Keratinocyte (primary cell): Measurements from ENCODE around the gene TRIM39. TPM values are rescaled to one million over a fixed set of nuclear protein-coding genes. Genes with fewer than 3 reads are reported as not detected.
A peak's percentile ranks its signal among the peaks of the same experiment; 100 is the strongest.

Experiments
- DNase-seq: peaks from one replicate; pipeline ENCODE4 v3.0.0-alpha.2; 2011; ENCODE audit warnings: low read depth, missing footprints, low spot score
- FAIRE-seq: peaks from 2 replicates; lab custom pipeline; 2011; peaks lifted over from hg19 to GRCh38; lab: Jason Lieb, UNC
- H2AFZ ChIP-seq: 2 replicates; pipeline ENCODE4 v1.6.0; 2012; ENCODE audit warnings: low read length, control low read depth, inconsistent platforms; ENCODE audit not compliant: control insufficient read depth
- H3K27ac ChIP-seq: 2 replicates; pipeline ENCODE4 v1.5.1; 2011; ENCODE audit warnings: low read length; ENCODE audit not compliant: control insufficient read depth, insufficient read depth
- H3K27me3 ChIP-seq: 3 replicates; pipeline ENCODE4 v1.6.0; 2011; ENCODE audit warnings: low read length; ENCODE audit not compliant: control insufficient read depth, insufficient read depth; ENCODE audit errors: extremely low read depth
- H3K36me3 ChIP-seq, 2 experiments: 2 replicates in 1 of 2; 3 replicates in 1 of 2; pipeline ENCODE4 v1.5.1; 2011; ENCODE audit warnings: low read length in 2 of 2, mild to moderate bottlenecking in 1 of 2; ENCODE audit not compliant: control insufficient read depth in 2 of 2, insufficient read depth in 2 of 2; ENCODE audit errors: extremely low read depth in 1 of 2
- H3K4me1 ChIP-seq: 3 replicates; pipeline ENCODE4 v1.5.1; 2011; ENCODE audit warnings: low read length; ENCODE audit not compliant: control insufficient read depth, insufficient read depth; ENCODE audit errors: extremely low read depth
- H3K4me2 ChIP-seq: 3 replicates; pipeline ENCODE4 v1.6.0; 2011; ENCODE audit warnings: low read depth, low read length; ENCODE audit not compliant: control insufficient read depth, insufficient read depth; ENCODE audit errors: extremely low read depth
- H3K4me3 ChIP-seq, 3 experiments: fragments of 200-600 bp in 1 of 3; sonication (generic) in 1 of 3; 2 replicates in 2 of 3; 3 replicates in 1 of 3; pipeline ENCODE4 v1.5.1; 2011 to 2016; ENCODE audit warnings: low read length in 3 of 3, mild to moderate bottlenecking in 3 of 3, control low read depth in 2 of 3, inconsistent platforms in 1 of 3, low read depth in 1 of 3, mixed read lengths in 1 of 3, mixed run types in 1 of 3, moderate library complexity in 1 of 3; ENCODE audit not compliant: control insufficient read depth in 2 of 3, insufficient read depth in 2 of 3; ENCODE audit errors: extremely low read depth in 1 of 3
- H3K79me2 ChIP-seq: 2 replicates; pipeline ENCODE4 v1.6.0; 2012; ENCODE audit warnings: low read length; ENCODE audit not compliant: control insufficient read depth, insufficient read depth
- H3K9ac ChIP-seq: 3 replicates; pipeline ENCODE4 v1.6.0; 2011; ENCODE audit warnings: low read length; ENCODE audit not compliant: control insufficient read depth, insufficient read depth; ENCODE audit errors: extremely low read depth
- H3K9me1 ChIP-seq: 3 replicates; pipeline ENCODE4 v1.6.0; 2011; ENCODE audit warnings: low read length; ENCODE audit not compliant: control insufficient read depth, insufficient read depth; ENCODE audit errors: extremely low read depth
- H3K9me3 ChIP-seq: 2 replicates; pipeline ENCODE4 v1.5.1; 2012; ENCODE audit warnings: low read depth, low read length; ENCODE audit not compliant: control insufficient read depth
- H4K20me1 ChIP-seq: 3 replicates; pipeline ENCODE4 v1.6.0; 2011; ENCODE audit warnings: low read length; ENCODE audit not compliant: control insufficient read depth, insufficient read depth; ENCODE audit errors: extremely low read depth
- EZH2 ChIP-seq: IDR thresholded peaks from one replicate; pipeline ENCODE4 v1.6.1; 2012; ENCODE audit warnings: inconsistent platforms, mild to moderate bottlenecking, low read length, moderate library complexity
- dilution Hi-C: fragments of 300-500 bp; cut with MboI; formaldehyde crosslinking; loops from one replicate; pipeline ENCODE4 v1.7.0; 2020; ENCODE audit warnings: low sequenced_read_pairs; ENCODE audit not compliant: extremely low pct_ligation_motif_present
- polyA plus RNA-seq, 5 experiments: library from polyadenylated mRNA; depleted of rRNA in 3 of 5; stranded (reverse) in 3 of 5; stranded (forward) in 1 of 5; unstranded in 1 of 5; fragments of >200 nt; gene quantifications; 1 replicate in 1 of 5; 2 replicates in 3 of 5; 3 replicates in 1 of 5; pipeline versions ENCODE4 v1.2.1 to v1.2.3, GENCODE V29; 2011 to 2012; ENCODE audit warnings: missing spikeins in 2 of 5, low read depth in 1 of 5, low replicate concordance in 1 of 5
- TF ChIP-seq, protein P1 (sequence below), 3 experiments: IDR thresholded peaks in 1 of 3; conservative IDR thresholded peaks in 1 of 3; optimal IDR thresholded peaks in 1 of 3; 2 replicates in 2 of 3; 3 replicates in 1 of 3; pipeline versions ENCODE3 to v1.5.1; 2011; ENCODE audit warnings: low read length in 3 of 3, mild to moderate bottlenecking in 3 of 3, moderate library complexity in 2 of 3, control low read depth in 1 of 3, inconsistent platforms in 1 of 3; ENCODE audit not compliant: insufficient read depth in 2 of 3; ENCODE audit errors: extremely low read depth in 1 of 3

TRIM39 gene
- polyA plus RNA-seq, 1 donor (not counting 4 experiments of a cell fraction or from before 2014, with no cell fraction given) = 7.9 TPM

DNA sequence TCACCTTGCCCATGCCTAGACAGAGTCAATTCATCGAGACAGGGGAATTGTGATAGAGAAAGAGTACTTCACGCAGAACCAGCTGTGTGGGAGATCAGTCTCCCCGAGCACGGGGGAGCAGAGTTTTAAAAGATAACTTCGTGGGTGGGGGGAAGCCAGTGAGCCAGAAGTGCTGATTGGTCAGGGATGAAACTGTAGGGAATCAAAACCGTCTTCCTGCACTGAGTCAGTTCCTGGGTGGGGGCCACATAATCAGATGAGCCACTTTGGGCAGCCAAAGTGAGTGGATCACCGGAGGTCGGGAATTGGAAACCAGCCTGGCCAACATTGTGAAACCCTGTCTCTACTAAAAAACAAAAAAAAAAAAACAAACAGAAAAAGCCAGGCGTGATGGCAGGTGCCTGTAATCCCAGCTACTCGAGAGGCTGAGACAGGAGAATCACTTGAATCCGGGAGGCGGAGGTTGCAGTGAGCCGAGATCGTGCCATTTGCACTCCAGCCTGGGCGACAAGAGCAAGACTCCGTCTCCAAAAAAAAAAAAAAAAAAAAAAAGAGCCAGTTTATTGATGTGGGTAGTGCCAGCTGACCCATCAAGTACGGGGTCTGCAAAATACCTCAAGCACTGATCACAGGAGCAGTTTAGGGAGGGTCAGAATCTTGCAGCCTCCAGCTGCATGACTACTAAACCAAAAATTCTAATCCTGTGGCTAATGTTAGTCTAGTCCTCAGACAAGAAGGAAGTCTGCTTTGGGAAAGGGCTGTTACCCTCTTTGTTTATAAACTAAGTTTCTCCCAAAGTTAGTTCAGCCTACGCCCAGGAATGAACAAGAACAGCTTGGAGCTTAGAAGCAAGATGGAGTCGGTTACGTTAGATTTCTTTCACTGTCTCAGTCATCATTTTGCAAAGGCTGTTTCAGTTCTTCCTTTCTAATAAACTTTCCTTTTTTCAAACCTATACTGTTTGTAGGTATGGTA, 3.9 kb upstream of the TRIM39 start:
- no peak for FAIRE-seq
- Histone ChIP-seq H3K4me1 (peaks cover 37% of the 10 kb centered on the region), H3K9ac (no peak overlapping the region), H3K4me3 (no peak overlapping the region), H2AFZ (no peak overlapping the region), H3K9me3 (no peaks in the 10 kb centered on the region), H3K79me2 (peaks cover 76% of the 10 kb centered on the region), H3K4me2 (no peak overlapping the region), H3K36me3 (peaks cover 0 to 4% of the 10 kb centered on the region in 2 experiments), H3K27ac (peak overlapping the region; percentile 80), H3K27me3 (no peaks in the 10 kb centered on the region), H4K20me1 (peaks cover 2% of the 10 kb centered on the region), H3K9me1 (no peaks in the 10 kb centered on the region)
- no peak for DNase-seq
- dilution Hi-C loops = no loop called here
- no peak for TF ChIP-seq EZH2
- TF ChIP-seq, protein P1, sequence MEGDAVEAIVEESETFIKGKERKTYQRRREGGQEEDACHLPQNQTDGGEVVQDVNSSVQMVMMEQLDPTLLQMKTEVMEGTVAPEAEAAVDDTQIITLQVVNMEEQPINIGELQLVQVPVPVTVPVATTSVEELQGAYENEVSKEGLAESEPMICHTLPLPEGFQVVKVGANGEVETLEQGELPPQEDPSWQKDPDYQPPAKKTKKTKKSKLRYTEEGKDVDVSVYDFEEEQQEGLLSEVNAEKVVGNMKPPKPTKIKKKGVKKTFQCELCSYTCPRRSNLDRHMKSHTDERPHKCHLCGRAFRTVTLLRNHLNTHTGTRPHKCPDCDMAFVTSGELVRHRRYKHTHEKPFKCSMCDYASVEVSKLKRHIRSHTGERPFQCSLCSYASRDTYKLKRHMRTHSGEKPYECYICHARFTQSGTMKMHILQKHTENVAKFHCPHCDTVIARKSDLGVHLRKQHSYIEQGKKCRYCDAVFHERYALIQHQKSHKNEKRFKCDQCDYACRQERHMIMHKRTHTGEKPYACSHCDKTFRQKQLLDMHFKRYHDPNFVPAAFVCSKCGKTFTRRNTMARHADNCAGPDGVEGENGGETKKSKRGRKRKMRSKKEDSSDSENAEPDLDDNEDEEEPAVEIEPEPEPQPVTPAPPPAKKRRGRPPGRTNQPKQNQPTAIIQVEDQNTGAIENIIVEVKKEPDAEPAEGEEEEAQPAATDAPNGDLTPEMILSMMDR (optimal IDR thresholded peaks at IDR 0.05 in 1 of 3, IDR thresholded peaks at IDR 0.05 in 1 of 3, conservative IDR thresholded peaks at IDR 0.05 in 1 of 3; ENCODE audit: extremely low read depth in 1 of 3, insufficient read depth in 2 of 3, low read length in 3 of 3) = no peak

- no peak for DNase-seq
- Histone ChIP-seq H3K4me2 (peak overlapping the region; percentile 77), H3K4me3 (no peak overlapping the region), H3K27ac (peak overlapping the region; percentile 10), H4K20me1 (no peaks in the 10 kb centered on the region), H3K9me1 (no peaks in the 10 kb centered on the region), H3K27me3 (no peaks in the 10 kb centered on the region), H3K36me3 (peaks cover 0 to 3% of the 10 kb centered on the region in 2 experiments), H2AFZ (no peak overlapping the region), H3K9me3 (no peaks in the 10 kb centered on the region), H3K4me1 (peaks cover 38% of the 10 kb centered on the region), H3K9ac (no peak overlapping the region), H3K79me2 (peaks cover 66% of the 10 kb centered on the region)
- TF ChIP-seq, protein P1 (optimal IDR thresholded peaks at IDR 0.05 in 1 of 3, IDR thresholded peaks at IDR 0.05 in 1 of 3, conservative IDR thresholded peaks at IDR 0.05 in 1 of 3; ENCODE audit: extremely low read depth in 1 of 3, insufficient read depth in 2 of 3, low read length in 3 of 3) = no peak
- TF ChIP-seq EZH2 = no peak
- FAIRE-seq = no peak
- dilution Hi-C loops = no loop called here
These were observed 2.9 kb upstream of the TRIM39 start for GRCh38 chr6:30323806-30324205.
